Memory B cell (primary cell): ENCODE results near the gene XK.
A peak's percentile ranks its signal among the peaks of the same experiment; 100 is the strongest.
"Not testable (repeated sequence)": the region's sequence is repeated elsewhere in the genome, so short reads cannot be mapped to it uniquely, and the experiment has no call there.

Experiments
- ATAC-seq: fragments of 150-1000 bp; cut with Tn5 transposase; 2 replicates; pipeline ENCODE4 v1.10.0; 2021; ENCODE audit warnings: low read depth, mild to moderate bottlenecking, moderate library complexity
- DNase-seq, 2 donors: peaks; one replicate each; pipeline ENCODE4 v3.0.0; 2022; ENCODE audit warnings: low spot score in 2 of 2
- H3K27ac Mint-ChIP-seq: one replicate; pipeline ENCODE4 v1.8.0; 2022; ENCODE audit warnings: mild to moderate bottlenecking, moderate library complexity, mixed read lengths
- H3K27me3 Mint-ChIP-seq: one replicate; pipeline ENCODE4 v1.8.0; 2022; ENCODE audit warnings: mixed read lengths
- H3K36me3 Mint-ChIP-seq: one replicate; pipeline ENCODE4 v1.8.0; 2022; ENCODE audit warnings: mild to moderate bottlenecking, mixed read lengths
- H3K4me1 Mint-ChIP-seq: one replicate; pipeline ENCODE4 v1.8.0; 2022; ENCODE audit warnings: mixed read lengths
- H3K4me3 Mint-ChIP-seq: one replicate; pipeline ENCODE4 v1.8.0; 2022; ENCODE audit warnings: mild to moderate bottlenecking, moderate library complexity, mixed read lengths
- H3K9me3 Mint-ChIP-seq: one replicate; pipeline ENCODE4 v1.8.0; 2022; ENCODE audit warnings: mixed read lengths

Gene XK

GRCh38 chrX:37753384-37753783 is 67.8 kb downstream of the XK start:
- Mint-ChIP-seq H3K36me3 (no peaks in the 10 kb centered on the region), H3K27me3 (no peaks in the 10 kb centered on the region), H3K9me3 (peaks cover 1% of the 10 kb centered on the region), H3K27ac (peak overlapping the region; percentile 24), H3K4me3 (no peak overlapping the region), H3K4me1 (peaks cover 25% of the 10 kb centered on the region)
- ATAC-seq (no peak), DNase-seq (no peak)

GRCh38 chrX:37754516-37754915 is 68.9 kb downstream of the XK start:
- Mint-ChIP-seq H3K4me1 (peaks cover 28% of the 10 kb centered on the region), H3K4me3 (no peak overlapping the region), H3K36me3 (no peaks in the 10 kb centered on the region), H3K9me3 (peaks cover 2% of the 10 kb centered on the region), H3K27me3 (no peaks in the 10 kb centered on the region), H3K27ac (no peak overlapping the region)
- DNase-seq (no peak), ATAC-seq (no peak)

- ATAC-seq = peak; percentile 99
Measured at GRCh38 chrX:37755025-37755424, 69.4 kb downstream of the XK start.

GRCh38 chrX:37757082-37757481 is 71.5 kb downstream of the XK start:
- Mint-ChIP-seq H3K27ac (no peak overlapping the region), H3K27me3 (no peaks in the 10 kb centered on the region), H3K36me3 (no peaks in the 10 kb centered on the region), H3K4me1 (peaks cover 30% of the 10 kb centered on the region), H3K9me3 (peaks cover 2% of the 10 kb centered on the region), H3K4me3 (no peak overlapping the region)
- no peak for ATAC-seq
- DNase-seq = no peak

More at GRCh38 chrX:37755025-37755424, 69.4 kb downstream of the XK start:
- Mint-ChIP-seq H3K9me3 (peaks cover 2% of the 10 kb centered on the region), H3K4me3 (no peak overlapping the region), H3K4me1 (peaks cover 28% of the 10 kb centered on the region), H3K36me3 (no peaks in the 10 kb centered on the region), H3K27me3 (no peaks in the 10 kb centered on the region), H3K27ac (no peak overlapping the region)
- DNase-seq = peak; percentile 39 to 40

GRCh38 chrX:37759351-37759750 is 73.8 kb downstream of the XK start:
- Mint-ChIP-seq H3K4me1 (peaks cover 29% of the 10 kb centered on the region), H3K9me3 (peaks cover 2% of the 10 kb centered on the region)
- ATAC-seq = no peak

GRCh38 chrX:37759878-37760418 is 74.4 kb downstream of the XK start:
- Mint-ChIP-seq H3K4me1 (peaks cover 32% of the 10 kb centered on the region), H3K36me3 (no peaks in the 10 kb centered on the region), H3K27ac (no peak overlapping the region), H3K9me3 (peaks cover 2% of the 10 kb centered on the region), H3K4me3 (no peak overlapping the region), H3K27me3 (no peaks in the 10 kb centered on the region)
- ATAC-seq (no peak), DNase-seq (no peak)

More at GRCh38 chrX:37759351-37759750, 73.8 kb downstream of the XK start:
- Mint-ChIP-seq H3K4me3 (no peak overlapping the region), H3K27ac (no peak overlapping the region), H3K27me3 (no peaks in the 10 kb centered on the region), H3K36me3 (no peaks in the 10 kb centered on the region)
- DNase-seq = no peak

- Mint-ChIP-seq H3K36me3 (no peaks in the 10 kb centered on the region), H3K27ac (peak overlapping the region; percentile 87), H3K4me3 (peak overlapping the region; percentile 56), H3K9me3 (peaks cover under 1% of the 10 kb centered on the region), H3K27me3 (no peaks in the 10 kb centered on the region), H3K4me1 (peaks cover 32% of the 10 kb centered on the region)
- peak; percentile 91 for ATAC-seq
- DNase-seq = no peak
Measured at GRCh38 chrX:37763400-37763799, 77.8 kb downstream of the XK start.

GRCh38 chrX:37765507-37765906 is 79.9 kb downstream of the XK start:
- DNase-seq (no peak), ATAC-seq (no peak)
- Mint-ChIP-seq H3K9me3 (no peaks in the 10 kb centered on the region), H3K36me3 (no peaks in the 10 kb centered on the region), H3K4me1 (peaks cover 29% of the 10 kb centered on the region), H3K27me3 (no peaks in the 10 kb centered on the region), H3K4me3 (no peak overlapping the region), H3K27ac (peak overlapping the region; percentile 28)

- no peaks in the 10 kb centered on the region for H3K27me3 Mint-ChIP-seq
- no peaks in the 10 kb centered on the region for H3K9me3 Mint-ChIP-seq
- H3K27ac Mint-ChIP-seq = no peak overlapping the region
- no peak overlapping the region for H3K4me3 Mint-ChIP-seq
- DNase-seq = no peak
- no peaks in the 10 kb centered on the region for H3K36me3 Mint-ChIP-seq
- peaks cover 25% of the 10 kb centered on the region for H3K4me1 Mint-ChIP-seq
- ATAC-seq = no peak
Measured at GRCh38 chrX:37767430-37767829, 81.8 kb downstream of the XK start.

- not testable (repeated sequence) for H3K4me3 Mint-ChIP-seq, H3K27ac Mint-ChIP-seq, H3K27me3 Mint-ChIP-seq, ATAC-seq, DNase-seq, H3K36me3 Mint-ChIP-seq, H3K9me3 Mint-ChIP-seq
- H3K4me1 Mint-ChIP-seq = peaks cover 22% of the 10 kb centered on the region
Measured at GRCh38 chrX:37768866-37769265, 83.3 kb downstream of the XK start.

GRCh38 chrX:37776283-37776986 is 90.8 kb downstream of the XK start:
- peak overlapping the region; percentile 33 for H3K4me3 Mint-ChIP-seq
- H3K27ac Mint-ChIP-seq = peak overlapping the region; percentile 90
- H3K36me3 Mint-ChIP-seq = peaks cover 1% of the 10 kb centered on the region
- no peaks in the 10 kb centered on the region for H3K9me3 Mint-ChIP-seq
- ATAC-seq (peak; percentile 68), DNase-seq (peak in 1 of 2 donors; percentile 10)
- peaks cover 21% of the 10 kb centered on the region for H3K4me1 Mint-ChIP-seq
- H3K27me3 Mint-ChIP-seq = no peaks in the 10 kb centered on the region

- peak; percentile 81 for ATAC-seq
- Mint-ChIP-seq H3K4me1 (peaks cover 18% of the 10 kb centered on the region), H3K27ac (peak overlapping the region; percentile 90), H3K36me3 (peaks cover 6% of the 10 kb centered on the region), H3K9me3 (no peaks in the 10 kb centered on the region), H3K27me3 (no peaks in the 10 kb centered on the region), H3K4me3 (peak overlapping the region; percentile 49)
- DNase-seq = no peak
Measured at GRCh38 chrX:37776987-37777325, 91.4 kb downstream of the XK start.

GRCh38 chrX:37779857-37780256 is 94.3 kb downstream of the XK start, which contains the start of gene CYBB:
CYBB (plus strand) TSS chrX:37780059; CDS start chrX:37780078, 19 bp downstream.
- peaks cover 32% of the 10 kb centered on the region for H3K4me1 Mint-ChIP-seq
- ATAC-seq (peak; percentile 55), DNase-seq (peak in 1 of 2 donors; percentile 27)
- no peaks in the 10 kb centered on the region for H3K9me3 Mint-ChIP-seq
- H3K27ac Mint-ChIP-seq = peak within 1 kb of the TSS; percentile 90
- H3K36me3 Mint-ChIP-seq = peaks cover 22% of the 10 kb centered on the region
- H3K27me3 Mint-ChIP-seq = no peaks in the 10 kb centered on the region
- peak within 1 kb of the TSS; percentile 89 for H3K4me3 Mint-ChIP-seq

- no peak for ATAC-seq
- Mint-ChIP-seq H3K27ac (peak overlapping the region; percentile 87), H3K9me3 (no peaks in the 10 kb centered on the region), H3K27me3 (no peaks in the 10 kb centered on the region), H3K36me3 (peaks cover 22% of the 10 kb centered on the region), H3K4me3 (peak overlapping the region; percentile 97), H3K4me1 (peaks cover 27% of the 10 kb centered on the region)
- DNase-seq = no peak
Measured at GRCh38 chrX:37781081-37781480, 95.5 kb downstream of the XK start.
